ENCODE measurements around the gene POLR2J3. TPM values are rescaled to one million over a fixed set of nuclear protein-coding genes. Genes with fewer than 3 reads are reported as not detected.
"Not testable (repeated sequence)": the region's sequence is repeated elsewhere in the genome, so short reads cannot be mapped to it uniquely, and the experiment has no call there.

POLR2J3 gene
- total and polyA plus RNA-seq, 2 of the 8 experiments (the other 6 are each of a cell fraction or from before 2014, with no cell fraction given): 18.7 to 24.6 TPM

- FAIRE-seq; POLR2A ChIA-PET (ENCODE audit: partially characterized antibody); H3K27ac ChIP-seq (ENCODE audit: low read depth, low read length): not testable (repeated sequence)
Observed at GRCh38 chr7:102531583-102531982, 40.8 kb downstream of the POLR2J3 start.

More at GRCh38 chr7:102531583-102531982, 40.8 kb downstream of the POLR2J3 start:
- H4K5ac ChIP-seq (ENCODE audit: insufficient read length, low read depth, low read length); H4K8ac ChIP-seq (ENCODE audit: extremely low read depth, insufficient read depth, low read length); H3K18ac ChIP-seq (ENCODE audit: extremely low read depth, low read length); H2AK5ac ChIP-seq (ENCODE audit: low read depth, low read length); H3K4me1 ChIP-seq (replicated peaks in 1 of 4; ENCODE audit: control insufficient read depth in 3 of 4, insufficient read depth in 4 of 4, low read length in 3 of 4); H2BK5ac ChIP-seq (ENCODE audit: low read depth, low read length); H3K4ac ChIP-seq (replicated peaks; ENCODE audit: insufficient read length, low read depth, low read length); H2BK15ac ChIP-seq (ENCODE audit: low read length); H3K56ac ChIP-seq (replicated peaks; ENCODE audit: insufficient read length, low read depth, low read length); H3K23ac ChIP-seq (ENCODE audit: insufficient read length); H3K79me1 ChIP-seq (ENCODE audit: low read depth, low read length); H3K4me3 ChIP-seq (ENCODE audit: extremely low read depth in 1 of 4, insufficient read depth in 2 of 4, low read depth in 3 of 4, low read length in 4 of 4); H4K91ac ChIP-seq (replicated peaks; ENCODE audit: insufficient read length, low read length); H3K36me3 ChIP-seq (ENCODE audit: control insufficient read depth in 2 of 4, insufficient read depth in 4 of 4, low read length in 3 of 4); H3K9ac ChIP-seq (replicated peaks in 1 of 4; ENCODE audit: extremely low read depth in 1 of 4, low read depth in 3 of 4, low read length in 3 of 4); H4K20me1 ChIP-seq (replicated peaks in 1 of 2; ENCODE audit: control insufficient read depth in 1 of 2, insufficient read depth in 2 of 2, low read length in 2 of 2); H3K9me3 ChIP-seq (ENCODE audit: insufficient read depth in 2 of 2, low read depth in 1 of 2, low read length in 1 of 2); DNase-seq (ENCODE audit: low read depth in 1 of 2, low spot score in 2 of 2); CTCF ChIA-PET (ENCODE audit: partially characterized antibody); H3K23me2 ChIP-seq (ENCODE audit: low read depth, low read length); H3K79me2 ChIP-seq (ENCODE audit: control insufficient read depth in 1 of 2, insufficient read depth in 2 of 2, low read length in 2 of 2); H3K4me2 ChIP-seq (ENCODE audit: insufficient read depth in 1 of 2, low read depth in 2 of 2, low read length in 2 of 2); H3K14ac ChIP-seq (ENCODE audit: insufficient read length); H2BK120ac ChIP-seq (replicated peaks; ENCODE audit: low read depth, low read length); H2BK12ac ChIP-seq (ENCODE audit: low read depth, low read length); H2BK20ac ChIP-seq (ENCODE audit: low read length); H3K27me3 ChIP-seq (replicated peaks in 1 of 4; ENCODE audit: control insufficient read depth in 3 of 4, extremely low read depth in 1 of 4, insufficient read depth in 3 of 4, low read length in 3 of 4); H2AFZ ChIP-seq (ENCODE audit: low read length): not testable (repeated sequence)
- no CpG with 5 or more reads among the region's 7 CpGs for WGBS, 2 experiments (ENCODE audit: extremely low coverage in 1 of 2, insufficient coverage in 1 of 2, insufficient read length in 1 of 2, insufficient replicate concordance in 2 of 2, low coverage in 1 of 2, low lambda C conversion rate in 2 of 2, missing lambda C conversion rate in 1 of 2)
